GM12878 (cell line): ENCODE results near the gene ILKAP. TPM values are rescaled to one million over a fixed set of nuclear protein-coding genes. Genes with fewer than 3 reads are reported as not detected.

Source experiments
- BMI1 ChIP-seq: fragments of 450-650 bp; IDR thresholded peaks from 2 replicates; pipeline ENCODE4 v1.6.1; 2016; ENCODE audit warnings: mild to moderate bottlenecking, moderate library complexity, borderline replicate concordance
- CBX5 ChIP-seq: sonication (generic); IDR thresholded peaks from 2 replicates; pipeline ENCODE4 v1.6.1; 2016; ENCODE audit warnings: low read depth, moderate library complexity, mild to moderate bottlenecking, inconsistent platforms
- E2F4 ChIP-seq: IDR thresholded peaks from 2 replicates; pipeline ENCODE4 v1.6.1; 2012; ENCODE audit warnings: low read depth, low read length, improper control_type of control experiment
- E2F8 ChIP-seq: fragments of 450-650 bp; IDR thresholded peaks from 2 replicates; pipeline ENCODE4 v1.6.1; 2018; ENCODE audit warnings: mild to moderate bottlenecking, low read depth, moderate library complexity; ENCODE audit not compliant: partially characterized antibody
- EED ChIP-seq: sonication (generic); IDR thresholded peaks from 2 replicates; pipeline ENCODE4 v1.6.1; 2016; ENCODE audit warnings: antibody characterized with exemption, low read depth
- ELK1 ChIP-seq: IDR thresholded peaks from 2 replicates; pipeline ENCODE4 v1.6.1; 2012; ENCODE audit warnings: low read depth, low read length, improper control_type of control experiment
- EZH2 ChIP-seq: IDR thresholded peaks from 2 replicates; pipeline ENCODE4 v1.6.1; 2012; ENCODE audit warnings: low read depth, mild to moderate bottlenecking, control low read depth, inconsistent platforms, low read length, borderline replicate concordance; ENCODE audit not compliant: control insufficient read depth
- IKZF2 ChIP-seq, 2 experiments: fragments of 450-650 bp; IDR thresholded peaks; 2 replicates each; pipeline ENCODE4 v1.6.1; 2017; ENCODE audit warnings: mild to moderate bottlenecking in 2 of 2, moderate library complexity in 2 of 2
- NR2C1 ChIP-seq: fragments of 450-650 bp; IDR thresholded peaks from 2 replicates; pipeline ENCODE4 v1.6.1; 2017; ENCODE audit warnings: antibody characterized with exemption, mild to moderate bottlenecking, moderate library complexity
- SREBF1 ChIP-seq: IDR thresholded peaks from 2 replicates; pipeline ENCODE4 v1.6.1; 2012; ENCODE audit warnings: mild to moderate bottlenecking, low read length
- ZBED1 ChIP-seq: IDR thresholded peaks from 2 replicates; pipeline ENCODE4 v1.6.1; 2016; ENCODE audit warnings: borderline replicate concordance
- polyA plus RNA-seq, 11 experiments: library from polyadenylated mRNA; depleted of rRNA in 4 of 11; unstranded in 6 of 11; stranded (reverse) in 5 of 11; fragments of >200 nt; fragmentation: Nextera tagmentation in 4 of 11; fragmentation: Illumina TruSeq in 1 of 11; extraction: Ambion mirVana in 4 of 11; extraction: Trizol in 1 of 11; gene quantifications; 1 replicate in 1 of 11; 2 replicates in 10 of 11; pipeline versions ENCODE4 v1.2.1 to v1.2.3, GENCODE V29; 2011 to 2016; ENCODE audit warnings: inconsistent platforms in 2 of 11, missing spikeins in 2 of 11, low read depth in 1 of 11
- total RNA-seq, 4 experiments: library from RNA; depleted of rRNA in 3 of 4; stranded (reverse); fragments of >200 nt in 3 of 4; fragmentation: Illumina TruSeq in 1 of 4; extraction: Trizol in 1 of 4; gene quantifications; 2 replicates each; pipeline versions ENCODE4 v1.2.1 to v1.2.3, GENCODE V29; 2013 to 2021
- TF ChIP-seq, protein P1 (sequence below): fragments of 450-650 bp; IDR thresholded peaks from 2 replicates; pipeline ENCODE4 v1.6.1; 2016; ENCODE audit warnings: mild to moderate bottlenecking
- TF ChIP-seq, protein P2 (sequence below): fragments of 450-650 bp; IDR thresholded peaks from 2 replicates; pipeline ENCODE4 v1.6.1; 2017; ENCODE audit warnings: antibody characterized with exemption, mild to moderate bottlenecking, moderate library complexity
- TF ChIP-seq, protein P3 (sequence below): fragments of 450-650 bp; IDR thresholded peaks from 2 replicates; pipeline ENCODE4 v1.6.1; 2017; ENCODE audit warnings: mild to moderate bottlenecking, low read depth, inconsistent platforms; ENCODE audit not compliant: poor library complexity, severe bottlenecking

ILKAP gene
- total and polyA plus RNA-seq, 10 of the 15 experiments (the other 5 are each of a cell fraction or from before 2014, with no cell fraction given), result 4.2 to 65.3 (median 37.3) TPM

GRCh38 chr2:238141541-238142318 lies 61.8 kb downstream of the ILKAP start (continued):
- TF ChIP-seq ELK1 (no peak), BMI1 (no peak), IKZF2 (IDR thresholded peaks at IDR 0.05) (no peak), EZH2 (no peak), SREBF1 (no peak), EED (no peak), CBX5 (no peak), ZBED1 (no peak), E2F8 (no peak), E2F4 (no peak), NR2C1 (no peak)
- TF ChIP-seq, protein P1, sequence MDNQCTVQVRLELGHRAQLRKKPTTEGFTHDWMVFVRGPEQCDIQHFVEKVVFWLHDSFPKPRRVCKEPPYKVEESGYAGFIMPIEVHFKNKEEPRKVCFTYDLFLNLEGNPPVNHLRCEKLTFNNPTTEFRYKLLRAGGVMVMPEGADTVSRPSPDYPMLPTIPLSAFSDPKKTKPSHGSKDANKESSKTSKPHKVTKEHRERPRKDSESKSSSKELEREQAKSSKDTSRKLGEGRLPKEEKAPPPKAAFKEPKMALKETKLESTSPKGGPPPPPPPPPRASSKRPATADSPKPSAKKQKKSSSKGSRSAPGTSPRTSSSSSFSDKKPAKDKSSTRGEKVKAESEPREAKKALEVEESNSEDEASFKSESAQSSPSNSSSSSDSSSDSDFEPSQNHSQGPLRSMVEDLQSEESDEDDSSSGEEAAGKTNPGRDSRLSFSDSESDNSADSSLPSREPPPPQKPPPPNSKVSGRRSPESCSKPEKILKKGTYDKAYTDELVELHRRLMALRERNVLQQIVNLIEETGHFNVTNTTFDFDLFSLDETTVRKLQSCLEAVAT, result no peak
- TF ChIP-seq, protein P2, sequence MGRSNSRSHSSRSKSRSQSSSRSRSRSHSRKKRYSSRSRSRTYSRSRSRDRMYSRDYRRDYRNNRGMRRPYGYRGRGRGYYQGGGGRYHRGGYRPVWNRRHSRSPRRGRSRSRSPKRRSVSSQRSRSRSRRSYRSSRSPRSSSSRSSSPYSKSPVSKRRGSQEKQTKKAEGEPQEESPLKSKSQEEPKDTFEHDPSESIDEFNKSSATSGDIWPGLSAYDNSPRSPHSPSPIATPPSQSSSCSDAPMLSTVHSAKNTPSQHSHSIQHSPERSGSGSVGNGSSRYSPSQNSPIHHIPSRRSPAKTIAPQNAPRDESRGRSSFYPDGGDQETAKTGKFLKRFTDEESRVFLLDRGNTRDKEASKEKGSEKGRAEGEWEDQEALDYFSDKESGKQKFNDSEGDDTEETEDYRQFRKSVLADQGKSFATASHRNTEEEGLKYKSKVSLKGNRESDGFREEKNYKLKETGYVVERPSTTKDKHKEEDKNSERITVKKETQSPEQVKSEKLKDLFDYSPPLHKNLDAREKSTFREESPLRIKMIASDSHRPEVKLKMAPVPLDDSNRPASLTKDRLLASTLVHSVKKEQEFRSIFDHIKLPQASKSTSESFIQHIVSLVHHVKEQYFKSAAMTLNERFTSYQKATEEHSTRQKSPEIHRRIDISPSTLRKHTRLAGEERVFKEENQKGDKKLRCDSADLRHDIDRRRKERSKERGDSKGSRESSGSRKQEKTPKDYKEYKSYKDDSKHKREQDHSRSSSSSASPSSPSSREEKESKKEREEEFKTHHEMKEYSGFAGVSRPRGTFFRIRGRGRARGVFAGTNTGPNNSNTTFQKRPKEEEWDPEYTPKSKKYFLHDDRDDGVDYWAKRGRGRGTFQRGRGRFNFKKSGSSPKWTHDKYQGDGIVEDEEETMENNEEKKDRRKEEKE, result no peak
- TF ChIP-seq, protein P3, sequence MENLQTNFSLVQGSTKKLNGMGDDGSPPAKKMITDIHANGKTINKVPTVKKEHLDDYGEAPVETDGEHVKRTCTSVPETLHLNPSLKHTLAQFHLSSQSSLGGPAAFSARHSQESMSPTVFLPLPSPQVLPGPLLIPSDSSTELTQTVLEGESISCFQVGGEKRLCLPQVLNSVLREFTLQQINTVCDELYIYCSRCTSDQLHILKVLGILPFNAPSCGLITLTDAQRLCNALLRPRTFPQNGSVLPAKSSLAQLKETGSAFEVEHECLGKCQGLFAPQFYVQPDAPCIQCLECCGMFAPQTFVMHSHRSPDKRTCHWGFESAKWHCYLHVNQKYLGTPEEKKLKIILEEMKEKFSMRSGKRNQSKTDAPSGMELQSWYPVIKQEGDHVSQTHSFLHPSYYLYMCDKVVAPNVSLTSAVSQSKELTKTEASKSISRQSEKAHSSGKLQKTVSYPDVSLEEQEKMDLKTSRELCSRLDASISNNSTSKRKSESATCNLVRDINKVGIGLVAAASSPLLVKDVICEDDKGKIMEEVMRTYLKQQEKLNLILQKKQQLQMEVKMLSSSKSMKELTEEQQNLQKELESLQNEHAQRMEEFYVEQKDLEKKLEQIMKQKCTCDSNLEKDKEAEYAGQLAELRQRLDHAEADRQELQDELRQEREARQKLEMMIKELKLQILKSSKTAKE, result no peak
